Thymus (tissue), 11 donors: Measurements from ENCODE around the gene ZBTB7C. TPM values are rescaled to one million over a fixed set of nuclear protein-coding genes. Genes with fewer than 3 reads are reported as not detected.

ENCODE experiments used
- DNase-seq, 9 donors: peaks; one replicate each; pipeline ENCODE4 v3.0.0-alpha.2; 2013; ENCODE audit warnings: low spot score in 9 of 9, low read depth in 6 of 9, missing footprints in 1 of 9
- H3K27ac ChIP-seq, 2 donors: one replicate each; pipeline ENCODE4 v1.5.1; 2013; ENCODE audit warnings: control low read depth in 1 of 2, low read depth in 1 of 2, low read length in 1 of 2, mild to moderate bottlenecking in 1 of 2, moderate library complexity in 1 of 2
- H3K27me3 ChIP-seq, 2 donors: one replicate each; pipeline ENCODE4 v1.5.1; 2013; ENCODE audit warnings: low read length in 1 of 2; ENCODE audit not compliant: control insufficient read depth in 2 of 2, insufficient read depth in 1 of 2
- H3K36me3 ChIP-seq, 2 donors: one replicate each; pipeline ENCODE4 v1.5.1; 2013; ENCODE audit warnings: low read length in 1 of 2, mild to moderate bottlenecking in 1 of 2, moderate library complexity in 1 of 2; ENCODE audit not compliant: control insufficient read depth in 2 of 2, insufficient read depth in 2 of 2
- H3K4me1 ChIP-seq, 2 donors: one replicate each; pipeline ENCODE4 v1.5.1; 2013; ENCODE audit warnings: low read length in 2 of 2; ENCODE audit not compliant: control insufficient read depth in 2 of 2, insufficient read depth in 2 of 2
- H3K4me3 ChIP-seq, 2 donors: one replicate each; pipeline ENCODE4 v1.5.1; 2013; ENCODE audit warnings: low read length in 2 of 2, control low read depth in 1 of 2, mild to moderate bottlenecking in 1 of 2
- H3K9me3 ChIP-seq, 2 donors: one replicate each; pipeline ENCODE4 v1.5.1; 2013; ENCODE audit warnings: low read length in 1 of 2, mild to moderate bottlenecking in 1 of 2; ENCODE audit not compliant: control insufficient read depth in 2 of 2, insufficient read depth in 1 of 2
- WGBS: extraction: QIAGEN DNeasy Blood & Tissue Kit; methylation state at CpG from one replicate; pipeline ENCODE4 v1.1.7; 2013; 5-methylcytosine and 5-hydroxymethylcytosine counted together
- polyA plus RNA-seq: library from polyadenylated mRNA; stranded (reverse); fragments of 200-250 nt; gene quantifications from one replicate; pipeline ENCODE4 v1.2.3, GENCODE V29; 2013
- total RNA-seq: library from RNA; stranded (reverse); fragments of 120-200 nt; gene quantifications from one replicate; pipeline ENCODE4 v1.2.4, GENCODE V29; 2013
- donor health status: healthy.

ZBTB7C gene
- total and polyA plus RNA-seq, 2 donors = 0.14 to 0.73 TPM

GRCh38 chr18:48397021-48397420 lies 12.2 kb downstream of the ZBTB7C start:
- DNase-seq = no peak
- no peak overlapping the region for H3K27ac ChIP-seq
- no peaks in the 10 kb centered on the region for H3K4me1 ChIP-seq
- no peaks in the 10 kb centered on the region for H3K36me3 ChIP-seq
- H3K4me3 ChIP-seq = no peak overlapping the region
- 58% methylated on average over 4 of the region's 4 CpGs for WGBS
- no peaks in the 10 kb centered on the region for H3K9me3 ChIP-seq
- peaks cover 3 to 30% of the 10 kb centered on the region in 2 donors for H3K27me3 ChIP-seq

- Histone ChIP-seq H3K27ac (no peak overlapping the region), H3K9me3 (no peaks in the 10 kb centered on the region), H3K4me1 (no peaks in the 10 kb centered on the region), H3K4me3 (no peak overlapping the region), H3K27me3 (peaks cover 3 to 28% of the 10 kb centered on the region in 2 donors), H3K36me3 (no peaks in the 10 kb centered on the region)
- WGBS = 84% methylated on average over 5 of the region's 5 CpGs
- no peak for DNase-seq
Measured at GRCh38 chr18:48396561-48396960, 12.6 kb downstream of the ZBTB7C start.

- Histone ChIP-seq H3K4me1 (no peaks in the 10 kb centered on the region), H3K27me3 (peaks cover 3 to 26% of the 10 kb centered on the region in 2 donors), H3K36me3 (no peaks in the 10 kb centered on the region), H3K4me3 (no peak overlapping the region), H3K9me3 (no peaks in the 10 kb centered on the region), H3K27ac (no peak overlapping the region)
- WGBS = 74% methylated on average over 1 of the region's 1 CpG
- no peak for DNase-seq
Measured at GRCh38 chr18:48395646-48396045, 13.5 kb downstream of the ZBTB7C start.

- no peak for DNase-seq
- Histone ChIP-seq H3K36me3 (no peaks in the 10 kb centered on the region), H3K27ac (no peak overlapping the region), H3K27me3 (peaks cover 5 to 24% of the 10 kb centered on the region in 2 donors), H3K4me3 (no peak overlapping the region), H3K9me3 (no peaks in the 10 kb centered on the region), H3K4me1 (no peaks in the 10 kb centered on the region)
- WGBS = 85% methylated on average over 5 of the region's 5 CpGs
Measured at GRCh38 chr18:48394176-48394575, 15.0 kb downstream of the ZBTB7C start.

DNA sequence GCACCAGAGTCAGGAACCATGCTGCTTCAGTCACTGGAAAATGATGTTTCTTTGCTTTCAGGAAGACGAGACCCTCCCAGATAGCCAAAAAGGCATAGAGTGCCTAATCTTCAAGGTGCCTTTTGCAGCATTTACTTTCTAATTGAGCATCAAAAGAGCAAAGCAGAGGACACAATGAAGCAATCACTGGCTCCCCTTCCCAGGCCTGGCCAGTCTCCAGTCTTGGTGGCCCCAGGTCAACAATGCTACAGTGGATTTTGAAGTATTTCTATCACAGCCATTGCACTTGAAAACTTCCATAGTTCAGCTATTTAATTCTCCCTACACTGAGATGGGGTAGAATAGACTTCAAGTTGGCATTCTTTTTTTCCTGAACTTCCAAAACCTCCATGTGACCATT lies 15.4 kb downstream of the ZBTB7C start:
- H3K36me3 ChIP-seq = no peaks in the 10 kb centered on the region
- no peaks in the 10 kb centered on the region for H3K4me1 ChIP-seq
- no peaks in the 10 kb centered on the region for H3K9me3 ChIP-seq
- no peak overlapping the region for H3K4me3 ChIP-seq
- peaks cover 5 to 24% of the 10 kb centered on the region in 2 donors for H3K27me3 ChIP-seq
- no peak for DNase-seq
- 91% methylated on average over 1 of the region's 1 CpG for WGBS
- no peak overlapping the region for H3K27ac ChIP-seq

DNA sequence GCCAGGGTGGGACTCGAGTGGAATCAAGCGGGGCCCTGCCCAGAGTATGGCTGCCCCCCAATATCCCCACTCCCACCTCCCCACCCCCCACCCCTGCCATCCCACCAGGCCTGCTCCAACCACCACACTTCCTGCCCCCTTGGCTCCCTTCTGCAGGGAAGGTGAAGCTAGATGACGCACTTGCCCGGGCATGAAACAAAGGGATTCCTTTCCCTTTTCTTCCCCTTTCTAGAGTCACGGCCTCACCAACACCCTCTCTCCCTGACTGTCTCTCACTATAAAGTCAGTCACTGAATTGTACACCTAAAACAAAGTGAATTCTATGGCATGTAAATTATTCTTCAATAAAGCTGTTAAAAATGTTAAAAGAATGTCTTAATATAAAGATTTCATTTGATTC lies 16.0 kb downstream of the ZBTB7C start:
- Histone ChIP-seq H3K4me3 (no peak overlapping the region), H3K36me3 (no peaks in the 10 kb centered on the region), H3K27ac (no peak overlapping the region), H3K9me3 (no peaks in the 10 kb centered on the region), H3K4me1 (no peaks in the 10 kb centered on the region), H3K27me3 (peaks cover 5 to 19% of the 10 kb centered on the region in 2 donors)
- no peak for DNase-seq
- 55% methylated on average over 5 of the region's 5 CpGs for WGBS

DNA sequence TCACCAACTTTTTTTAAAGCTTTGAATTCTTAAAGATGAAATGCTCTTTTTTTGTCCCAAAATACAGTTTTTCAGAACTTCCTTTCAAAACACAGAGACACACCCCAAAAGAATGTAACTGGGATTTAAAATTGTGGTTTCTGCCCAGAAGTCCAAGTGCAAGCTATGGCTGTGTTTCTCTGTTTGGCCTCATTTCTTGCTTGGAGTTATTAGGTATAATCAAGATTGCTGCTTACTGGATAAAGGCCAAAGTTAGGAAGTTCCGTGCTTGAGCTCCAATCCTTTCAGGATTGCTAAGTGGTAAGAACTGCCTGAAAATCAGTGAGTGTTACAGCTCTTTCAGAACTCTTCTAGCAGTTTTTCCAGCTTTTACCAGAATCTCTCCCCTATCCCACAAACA lies 16.9 kb downstream of the ZBTB7C start:
- peaks cover 5 to 13% of the 10 kb centered on the region in 2 donors for H3K27me3 ChIP-seq
- WGBS = 90% methylated on average over 1 of the region's 1 CpG

DNA sequence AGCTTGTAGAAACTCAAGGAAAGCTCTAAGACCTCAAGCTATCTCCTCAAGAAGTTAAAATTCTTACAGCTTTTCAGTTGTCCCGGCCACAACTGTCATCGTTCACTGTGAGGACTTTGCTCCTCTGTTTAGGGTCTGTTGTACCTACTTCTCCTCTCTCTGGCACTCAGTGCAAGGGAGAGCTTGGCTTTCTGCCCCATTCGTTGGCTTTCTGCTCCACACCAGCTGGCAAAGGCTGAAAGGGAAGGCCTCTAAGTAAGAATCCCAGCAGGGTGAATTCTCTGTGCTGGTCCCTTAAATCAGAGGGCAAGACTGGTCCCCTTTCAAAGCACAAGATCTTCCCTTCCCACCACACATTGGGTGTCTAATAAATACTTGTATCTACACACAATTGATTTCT lies 17.3 kb downstream of the ZBTB7C start:
- no peak overlapping the region for H3K4me3 ChIP-seq
- H3K27me3 ChIP-seq = peaks cover 2 to 13% of the 10 kb centered on the region in 2 donors
- no peak for DNase-seq
- no peaks in the 10 kb centered on the region for H3K4me1 ChIP-seq
- H3K27ac ChIP-seq = no peak overlapping the region
- WGBS = 87% methylated on average over 3 of the region's 3 CpGs
- H3K36me3 ChIP-seq = no peaks in the 10 kb centered on the region
- no peaks in the 10 kb centered on the region for H3K9me3 ChIP-seq

More for the DNA sequence above, 16.9 kb downstream of the ZBTB7C start:
- Histone ChIP-seq H3K9me3 (no peaks in the 10 kb centered on the region), H3K36me3 (no peaks in the 10 kb centered on the region), H3K4me1 (no peaks in the 10 kb centered on the region), H3K4me3 (no peak overlapping the region), H3K27ac (no peak overlapping the region)
- DNase-seq = no peak

DNA sequence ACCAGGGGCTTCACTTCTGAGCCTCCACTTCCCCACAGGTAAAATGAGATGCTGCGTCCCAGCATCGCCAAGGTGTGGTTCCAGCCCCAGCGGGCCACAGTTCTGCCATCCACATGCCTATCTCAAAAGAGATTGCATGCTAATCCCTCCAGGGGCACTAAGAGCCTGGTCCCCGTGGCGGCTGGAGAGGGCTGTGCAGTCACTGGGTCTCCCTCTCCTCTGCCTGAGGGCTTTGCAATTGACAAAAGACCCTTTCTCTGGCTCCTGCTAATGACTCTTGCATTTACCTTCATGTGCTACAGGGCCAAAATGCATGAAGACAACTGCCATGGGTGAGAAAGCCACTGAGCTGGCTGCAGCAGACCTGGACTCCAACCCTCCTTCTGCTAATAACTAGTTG lies 18.5 kb downstream of the ZBTB7C start:
- Histone ChIP-seq H3K9me3 (no peaks in the 10 kb centered on the region), H3K4me3 (no peak overlapping the region), H3K27ac (no peak overlapping the region), H3K4me1 (no peaks in the 10 kb centered on the region), H3K36me3 (no peaks in the 10 kb centered on the region), H3K27me3 (peaks cover 2 to 13% of the 10 kb centered on the region in 2 donors)
- DNase-seq = no peak
- 76% methylated on average over 5 of the region's 5 CpGs for WGBS

- 92% methylated on average over 4 of the region's 4 CpGs for WGBS
- DNase-seq = no peak
Measured at GRCh38 chr18:48388478-48388877, 20.7 kb downstream of the ZBTB7C start.

More at GRCh38 chr18:48388478-48388877, 20.7 kb downstream of the ZBTB7C start:
- H3K9me3 ChIP-seq = no peaks in the 10 kb centered on the region
- H3K27ac ChIP-seq = no peak overlapping the region
- no peaks in the 10 kb centered on the region for H3K4me1 ChIP-seq
- no peaks in the 10 kb centered on the region for H3K36me3 ChIP-seq
- H3K27me3 ChIP-seq = peaks cover 2 to 8% of the 10 kb centered on the region in 2 donors
- H3K4me3 ChIP-seq = no peak overlapping the region
